H9 (cell line): Measurements from ENCODE around the gene ZNF619. TPM values are rescaled to one million over a fixed set of nuclear protein-coding genes. Genes with fewer than 3 reads are reported as not detected.

Source experiments
- DNase-seq: peaks from one replicate; pipeline ENCODE4 v3.0.0-alpha.2; 2017
- H2AFZ ChIP-seq: one replicate; pipeline ENCODE4 v1.6.1; 2013; ENCODE audit warnings: mild to moderate bottlenecking, low read length, control low read depth, moderate library complexity
- H2AK5ac ChIP-seq: 2 replicates; pipeline ENCODE4 v1.6.1; 2013; ENCODE audit warnings: low read length, control low read depth, mixed read lengths; ENCODE audit not compliant: insufficient read length
- H2BK120ac ChIP-seq: one replicate; pipeline ENCODE4 v1.6.1; 2013; ENCODE audit warnings: low read depth, mild to moderate bottlenecking, low read length, control low read depth, inconsistent platforms; ENCODE audit not compliant: poor library complexity, severe bottlenecking
- H2BK12ac ChIP-seq: 2 replicates; pipeline ENCODE4 v1.6.1; 2013; ENCODE audit warnings: low read length, control low read depth, mixed read lengths, low read depth; ENCODE audit not compliant: insufficient read length
- H2BK15ac ChIP-seq: 2 replicates; pipeline ENCODE4 v1.6.1; 2013; ENCODE audit warnings: low read depth, low read length, control low read depth
- H2BK20ac ChIP-seq: one replicate; pipeline ENCODE4 v1.6.1; 2013; ENCODE audit warnings: low read depth, mild to moderate bottlenecking, low read length, control low read depth, inconsistent platforms; ENCODE audit not compliant: poor library complexity, severe bottlenecking
- H2BK5ac ChIP-seq: 2 replicates; pipeline ENCODE4 v1.6.1; 2013; ENCODE audit warnings: low read length, control low read depth, mixed read lengths; ENCODE audit not compliant: insufficient read length
- H3K14ac ChIP-seq: 2 replicates; pipeline ENCODE4 v1.6.1; 2013; ENCODE audit warnings: low read length, control low read depth; ENCODE audit not compliant: insufficient read depth
- H3K18ac ChIP-seq: 2 replicates; pipeline ENCODE4 v1.6.1; 2013; ENCODE audit warnings: low read depth, mild to moderate bottlenecking, mixed read lengths, low read length, control low read depth; ENCODE audit not compliant: insufficient read length
- H3K23ac ChIP-seq: 2 replicates; pipeline ENCODE4 v1.6.1; 2013; ENCODE audit warnings: low read length, control low read depth, mixed read lengths, low read depth; ENCODE audit not compliant: insufficient read length
- H3K23me2 ChIP-seq: 2 replicates; pipeline ENCODE4 v1.6.1; 2013; ENCODE audit warnings: low read depth, mild to moderate bottlenecking, mixed read lengths, low read length, control low read depth; ENCODE audit not compliant: insufficient read length, poor library complexity, severe bottlenecking
- H3K27ac ChIP-seq: 2 replicates; pipeline ENCODE4 v1.5.1; 2013; ENCODE audit warnings: low read length, control low read depth, mixed read lengths, low read depth; ENCODE audit not compliant: insufficient read length
- H3K27me3 ChIP-seq: 2 replicates; pipeline ENCODE4 v1.6.1; 2013; ENCODE audit warnings: low read length, control low read depth, inconsistent platforms; ENCODE audit not compliant: insufficient read depth
- H3K4ac ChIP-seq: 2 replicates; pipeline ENCODE4 v1.6.1; 2013; ENCODE audit warnings: low read depth, mild to moderate bottlenecking, control low read depth, inconsistent platforms, low read length, moderate library complexity
- H3K4me1 ChIP-seq: 2 replicates; pipeline ENCODE4 v1.6.1; 2013; ENCODE audit warnings: low read length, control low read depth, inconsistent platforms; ENCODE audit not compliant: insufficient read depth
- H3K4me2 ChIP-seq: 2 replicates; pipeline ENCODE4 v1.6.1; 2013; ENCODE audit warnings: low read length, control low read depth, mixed read lengths; ENCODE audit not compliant: insufficient read length, insufficient read depth
- H3K56ac ChIP-seq: 2 replicates; pipeline ENCODE4 v1.6.1; 2013; ENCODE audit warnings: low read depth, mild to moderate bottlenecking, mixed read lengths, low read length, control low read depth; ENCODE audit not compliant: insufficient read length
- H3K79me1 ChIP-seq: 2 replicates; pipeline ENCODE4 v1.6.1; 2013; ENCODE audit warnings: low read depth, mild to moderate bottlenecking, moderate library complexity, low read length, control low read depth, inconsistent platforms; ENCODE audit not compliant: insufficient read depth, poor library complexity, severe bottlenecking
- H3K79me2 ChIP-seq: 2 replicates; pipeline ENCODE4 v1.6.1; 2013; ENCODE audit warnings: low read length, control low read depth, inconsistent platforms; ENCODE audit not compliant: insufficient read depth
- H3K9ac ChIP-seq: 2 replicates; pipeline ENCODE4 v1.6.1; 2013; ENCODE audit warnings: low read length, control low read depth, mixed read lengths; ENCODE audit not compliant: insufficient read length; ENCODE audit errors: extremely low read depth
- H3K9me3 ChIP-seq: one replicate; pipeline ENCODE4 v1.6.1; 2013; ENCODE audit warnings: low read depth, low read length, inconsistent platforms; ENCODE audit not compliant: control insufficient read depth
- H3T11ph ChIP-seq: one replicate; pipeline ENCODE4 v1.6.1; 2013; ENCODE audit warnings: mild to moderate bottlenecking, low read length, control low read depth, inconsistent platforms
- H4K20me1 ChIP-seq: one replicate; pipeline ENCODE4 v1.6.1; 2013; ENCODE audit not compliant: control insufficient read depth, insufficient read length, insufficient read depth
- H4K5ac ChIP-seq: 2 replicates; pipeline ENCODE4 v1.6.1; 2013; ENCODE audit warnings: low read depth, mild to moderate bottlenecking, mixed read lengths, low read length, control low read depth; ENCODE audit not compliant: insufficient read length
- H4K8ac ChIP-seq: replicated peaks from 2 replicates; pipeline ENCODE4 v1.6.1; 2013; ENCODE audit warnings: low read length, control low read depth, mixed read lengths, low read depth; ENCODE audit not compliant: insufficient read length
- H4K91ac ChIP-seq: 2 replicates; pipeline ENCODE4 v1.6.1; 2013; ENCODE audit warnings: low read depth, mild to moderate bottlenecking, moderate library complexity, mixed read lengths, low read length, control low read depth; ENCODE audit not compliant: insufficient read length
- H3K27ac Mint-ChIP-seq, 3 experiments: 2 replicates in 2 of 3; 3 replicates in 1 of 3; pipeline ENCODE4 v1.8.0; 2020 to 2021; ENCODE audit warnings: mixed read lengths in 3 of 3, mild to moderate bottlenecking in 1 of 3, moderate library complexity in 1 of 3
- H3K27me3 Mint-ChIP-seq: 2 replicates; pipeline ENCODE4 v1.8.0; 2021; ENCODE audit warnings: low read depth, mild to moderate bottlenecking, moderate library complexity, mixed read lengths
- H3K36me3 Mint-ChIP-seq, 3 experiments: 2 replicates in 2 of 3; 3 replicates in 1 of 3; pipeline ENCODE4 v1.8.0; 2020 to 2021; ENCODE audit warnings: low read depth in 3 of 3, mixed read lengths in 3 of 3; ENCODE audit not compliant: insufficient read depth in 1 of 3
- H3K4me1 Mint-ChIP-seq, 2 experiments: 2 replicates each; pipeline ENCODE4 v1.8.0; 2020; ENCODE audit warnings: mixed read lengths in 2 of 2
- H3K4me3 Mint-ChIP-seq, 2 experiments: 2 replicates in 1 of 2; 3 replicates in 1 of 2; pipeline ENCODE4 v1.8.0; 2020 to 2021; ENCODE audit warnings: mild to moderate bottlenecking in 2 of 2, mixed read lengths in 2 of 2, moderate library complexity in 1 of 2
- H3K9me3 Mint-ChIP-seq, 2 experiments: 2 replicates in 1 of 2; 3 replicates in 1 of 2; pipeline ENCODE4 v1.8.0; 2020; ENCODE audit warnings: mild to moderate bottlenecking in 2 of 2, mixed read lengths in 2 of 2, moderate library complexity in 1 of 2
- CTCF ChIP-seq: fragments of 200-600 bp; sonication (generic); conservative IDR thresholded peaks from 3 replicates; pipeline ENCODE4 v1.8.0; 2021; ENCODE audit warnings: antibody characterized with exemption, mild to moderate bottlenecking
- WGBS: extraction: QIAGEN DNeasy Blood & Tissue Kit; methylation state at CpG from one replicate; pipeline ENCODE4 v1.1.7; 2013; ENCODE audit warnings: missing lambda C conversion rate, low lambda C conversion rate, mixed read lengths; ENCODE audit not compliant: insufficient read length; ENCODE audit errors: extremely low coverage; 5-methylcytosine and 5-hydroxymethylcytosine counted together
- total RNA-seq: library from RNA; stranded (reverse); gene quantifications from 2 replicates; pipeline ENCODE4 v1.2.1, GENCODE V29; 2021

ZNF619 gene
- total RNA-seq, 1 experiment from 2014 or later: 4.8 TPM

GRCh38 chr3:40487172-40487571 lies 10.2 kb downstream of the ZNF619 start:
- Histone ChIP-seq H3K18ac (no peak overlapping the region), H3K23me2 (no peaks in the 10 kb centered on the region), H4K91ac (no peak overlapping the region), H3K56ac (no peak overlapping the region), H3K9me3 (peaks cover 25% of the 10 kb centered on the region), H2BK20ac (no peak overlapping the region), H3K4ac (no peak overlapping the region), H3K4me2 (no peak overlapping the region), H3K23ac (no peak overlapping the region), H3K79me1 (no peaks in the 10 kb centered on the region), H2BK120ac (no peak overlapping the region), H4K20me1 (no peaks in the 10 kb centered on the region), H3K27me3 (no peaks in the 10 kb centered on the region; the same call in 1 of the 2 replicates), H3K14ac (no peak overlapping the region), H3K27ac (no peak overlapping the region), H2BK12ac (no peak overlapping the region), H2BK15ac (no peak overlapping the region), H3T11ph (no peak overlapping the region), H2BK5ac (no peak overlapping the region), H3K79me2 (no peaks in the 10 kb centered on the region), H3K4me1 (no peaks in the 10 kb centered on the region), H4K8ac (no peak overlapping the region), H3K9ac (no peak overlapping the region), H2AK5ac (no peak overlapping the region), H2AFZ (no peak overlapping the region), H4K5ac (no peak overlapping the region)
- H3K36me3 Mint-ChIP-seq: peaks cover 29 to 48% (median 32%) of the 10 kb centered on the region in 3 experiments
- TF ChIP-seq CTCF: no peak
- H3K27me3 Mint-ChIP-seq: no peaks in the 10 kb centered on the region
- 0 out of 4 replicates have a peak, but pooled peaks cover 0 to 4% of the 10 kb centered on the region in 2 experiments for H3K4me1 Mint-ChIP-seq
- no peak for DNase-seq
- H3K4me3 Mint-ChIP-seq: no peak overlapping the region
- no peak overlapping the region for H3K27ac Mint-ChIP-seq
- peaks cover 21 to 24% of the 10 kb centered on the region in 2 experiments for H3K9me3 Mint-ChIP-seq
- no CpG with 5 or more reads among the region's 3 CpGs for WGBS
